T-cell (primary cell): Measurements from ENCODE around the gene KIF18A. TPM values are rescaled to one million over a fixed set of nuclear protein-coding genes. Genes with fewer than 3 reads are reported as not detected.

Experiments
- ATAC-seq, 4 experiments: fragments of 200-7000 bp in 3 of 4; fragments of 150-1000 bp in 1 of 4; cut with Tn5 transposase; replicated peaks in 1 of 4; 1 replicate in 3 of 4; 2 replicates in 1 of 4; pipeline ENCODE4 v1.10.0; 2021; ENCODE audit warnings: moderate library complexity in 3 of 4, mild to moderate bottlenecking in 2 of 4, moderate number of reproducible peaks in 1 of 4
- CTCF ChIA-PET, 2 donors: fragments of 300-600 bp; sonication (Branson Sonifier 250); formaldehyde crosslinking; loops; one replicate each; lab custom pipeline; 2022; ENCODE audit warnings: antibody characterized with exemption in 2 of 2; lab: Charles Lee
- POLR2A ChIA-PET, 2 donors: fragments of 300-600 bp; sonication (Branson Sonifier 250); formaldehyde crosslinking; loops; one replicate each; lab custom pipeline; 2022; ENCODE audit warnings: antibody characterized with exemption in 2 of 2; lab: Charles Lee
- DNase-seq, 35 experiments: peaks; one replicate each; pipeline versions ENCODE4 v3.0.0 to v3.0.0-alpha.2; 2013 to 2023
- H3K27ac ChIP-seq: one replicate; pipeline ENCODE4 v1.5.1; 2013; ENCODE audit warnings: low read length
- H3K27me3 ChIP-seq, 2 experiments: replicated peaks in 1 of 2; 1 replicate in 1 of 2; 2 replicates in 1 of 2; pipeline versions ENCODE4 v1.6.1 to v1.7.0; 2013; ENCODE audit warnings: low read length in 1 of 2, mixed read lengths in 1 of 2; ENCODE audit not compliant: control insufficient read depth in 2 of 2, insufficient read depth in 2 of 2; ENCODE audit errors: extremely low read depth in 1 of 2
- H3K36me3 ChIP-seq, 2 donors: 1 replicate in 1 of 2; 2 replicates in 1 of 2; pipeline versions ENCODE4 v1.6.1 to v1.7.0; 2013; ENCODE audit warnings: low read length in 1 of 2; ENCODE audit not compliant: control insufficient read depth in 2 of 2, insufficient read depth in 1 of 2; ENCODE audit errors: extremely low read depth in 1 of 2
- H3K4me1 ChIP-seq, 2 experiments: 1 replicate in 1 of 2; 2 replicates in 1 of 2; pipeline versions ENCODE4 v1.6.1 to v1.7.0; 2013; ENCODE audit warnings: low read length in 2 of 2, mixed read lengths in 1 of 2; ENCODE audit not compliant: insufficient read depth in 2 of 2, control insufficient read depth in 1 of 2; ENCODE audit errors: extremely low read depth in 1 of 2
- H3K4me3 ChIP-seq, 2 donors: 1 replicate in 1 of 2; 2 replicates in 1 of 2; pipeline versions ENCODE4 v1.5.1 to v1.7.0; 2013; ENCODE audit warnings: mild to moderate bottlenecking in 2 of 2, low read length in 1 of 2, moderate library complexity in 1 of 2; ENCODE audit not compliant: control insufficient read depth in 1 of 2; ENCODE audit errors: extremely low read depth in 1 of 2
- H3K9me3 ChIP-seq: 2 replicates; pipeline ENCODE4 v1.7.0; 2013
- H3K27ac Mint-ChIP-seq, 2 donors: one replicate each; pipeline ENCODE4 v1.8.0; 2020 to 2021; ENCODE audit warnings: mild to moderate bottlenecking in 2 of 2, mixed read lengths in 2 of 2
- H3K27me3 Mint-ChIP-seq, 2 donors: one replicate each; pipeline ENCODE4 v1.8.0; 2021 to 2022; ENCODE audit warnings: mixed read lengths in 2 of 2
- H3K36me3 Mint-ChIP-seq: one replicate; pipeline ENCODE4 v1.8.0; 2021; ENCODE audit warnings: mixed read lengths
- H3K4me1 Mint-ChIP-seq, 3 donors: one replicate each; pipeline ENCODE4 v1.8.0; 2020 to 2022; ENCODE audit warnings: mixed read lengths in 3 of 3, mild to moderate bottlenecking in 1 of 3
- H3K4me3 Mint-ChIP-seq, 3 donors: one replicate each; pipeline ENCODE4 v1.8.0; 2020 to 2022; ENCODE audit warnings: mild to moderate bottlenecking in 3 of 3, mixed read lengths in 3 of 3, moderate library complexity in 3 of 3
- H3K9me3 Mint-ChIP-seq, 3 donors: one replicate each; pipeline ENCODE4 v1.8.0; 2020 to 2022; ENCODE audit warnings: mixed read lengths in 3 of 3
- WGBS: methylation state at CpG from one replicate; pipeline ENCODE4 v1.1.5; 2013; ENCODE audit warnings: missing lambda C conversion rate; ENCODE audit not compliant: insufficient coverage; 5-methylcytosine and 5-hydroxymethylcytosine counted together
- total RNA-seq, 35 experiments: library from RNA in 6 of 35; stranded (reverse) in 6 of 35; fragments of 120-200 nt in 1 of 35; gene quantifications; one replicate each; pipeline versions ENCODE4 v1.2.1 to v1.2.4 and lab custom pipeline; 2013 to 2026

KIF18A gene
- total RNA-seq, 5 donors from 2014 or later (not counting 1 experiment from before 2014, with no cell fraction given), result 0.76 to 3.7 (median 1.3) TPM

GRCh38 chr11:27996066-27996465 lies 111.9 kb downstream of the KIF18A start:
- H3K27me3 Mint-ChIP-seq, result no peaks in the 10 kb centered on the region
- no peaks in the 10 kb centered on the region for H3K27me3 ChIP-seq
- WGBS, result no CpG with 5 or more reads among the region's 2 CpGs
- no peaks in the 10 kb centered on the region for H3K36me3 Mint-ChIP-seq
- no peaks in the 10 kb centered on the region for H3K4me1 ChIP-seq
- no peak overlapping the region for H3K4me3 Mint-ChIP-seq
- no peak overlapping the region for H3K27ac ChIP-seq
- H3K9me3 Mint-ChIP-seq, result peaks cover 0 to 21% (median 17%) of the 10 kb centered on the region in 3 donors
- H3K9me3 ChIP-seq, result no peaks in the 10 kb centered on the region
- H3K4me3 ChIP-seq, result no peak overlapping the region
- POLR2A ChIA-PET, result no interaction called here
- CTCF ChIA-PET, result no interaction called here
- no peak overlapping the region for H3K27ac Mint-ChIP-seq
- H3K4me1 Mint-ChIP-seq, result no peaks in the 10 kb centered on the region
- DNase-seq, result no peak
- no peak for ATAC-seq
- no peaks in the 10 kb centered on the region for H3K36me3 ChIP-seq

- 100% methylated on average over 1 of the region's 3 CpGs for WGBS
- peaks cover 0 to 3% (median 0%) of the 10 kb centered on the region in 3 donors for H3K4me1 Mint-ChIP-seq
- H3K4me3 Mint-ChIP-seq, result no peak overlapping the region
- ATAC-seq, result no peak
- Histone ChIP-seq H3K36me3 (no peaks in the 10 kb centered on the region), H3K4me3 (no peak overlapping the region), H3K27ac (no peak overlapping the region), H3K27me3 (no peaks in the 10 kb centered on the region), H3K4me1 (no peaks in the 10 kb centered on the region), H3K9me3 (no peaks in the 10 kb centered on the region)
- H3K36me3 Mint-ChIP-seq, result no peaks in the 10 kb centered on the region
- POLR2A ChIA-PET, result no interaction called here
- no peak overlapping the region for H3K27ac Mint-ChIP-seq
- no peak for DNase-seq
- no peaks in the 10 kb centered on the region for H3K27me3 Mint-ChIP-seq
- CTCF ChIA-PET, result no interaction called here
- peaks cover 0 to 13% (median 12%) of the 10 kb centered on the region in 3 donors for H3K9me3 Mint-ChIP-seq
Observed at GRCh38 chr11:27995083-27995482, 112.9 kb downstream of the KIF18A start.

GRCh38 chr11:27991736-27992135 lies 116.2 kb downstream of the KIF18A start:
- DNase-seq (no peak), ATAC-seq (no peak)
- POLR2A ChIA-PET, result no interaction called here
- H3K27me3 Mint-ChIP-seq, result no peaks in the 10 kb centered on the region
- peaks cover 4 to 13% (median 6%) of the 10 kb centered on the region in 3 donors for H3K4me1 Mint-ChIP-seq
- H3K36me3 ChIP-seq, result no peaks in the 10 kb centered on the region
- H3K9me3 ChIP-seq, result no peaks in the 10 kb centered on the region
- no peaks in the 10 kb centered on the region for H3K27me3 ChIP-seq
- H3K27ac Mint-ChIP-seq, result no peak overlapping the region
- H3K27ac ChIP-seq, result no peak overlapping the region
- CTCF ChIA-PET, result no interaction called here
- H3K4me3 Mint-ChIP-seq, result no peak overlapping the region
- H3K4me1 ChIP-seq, result peaks cover 0 to 6% of the 10 kb centered on the region in 2 experiments
- no peak overlapping the region for H3K4me3 ChIP-seq
- H3K9me3 Mint-ChIP-seq, result no peaks in the 10 kb centered on the region
- H3K36me3 Mint-ChIP-seq, result no peaks in the 10 kb centered on the region
- 78% methylated on average over 1 of the region's 1 CpG for WGBS

GRCh38 chr11:27977527-27977926 lies 130.4 kb downstream of the KIF18A start:
- Mint-ChIP-seq H3K36me3 (no peaks in the 10 kb centered on the region), H3K4me1 (no peaks in the 10 kb centered on the region), H3K27ac (no peak overlapping the region), H3K4me3 (no peak overlapping the region), H3K9me3 (no peaks in the 10 kb centered on the region), H3K27me3 (no peaks in the 10 kb centered on the region)
- ATAC-seq, result no peak
- Histone ChIP-seq H3K4me3 (no peak overlapping the region), H3K27me3 (no peaks in the 10 kb centered on the region), H3K4me1 (no peaks in the 10 kb centered on the region), H3K27ac (no peak overlapping the region), H3K36me3 (no peaks in the 10 kb centered on the region), H3K9me3 (no peaks in the 10 kb centered on the region)
- POLR2A ChIA-PET, result no interaction called here
- no CpG with 5 or more reads among the region's 2 CpGs for WGBS
- CTCF ChIA-PET, result no interaction called here
- DNase-seq, result no peak

- Mint-ChIP-seq H3K4me1 (no peaks in the 10 kb centered on the region), H3K9me3 (no peaks in the 10 kb centered on the region), H3K27ac (no peak overlapping the region), H3K4me3 (no peak overlapping the region), H3K36me3 (no peaks in the 10 kb centered on the region), H3K27me3 (no peaks in the 10 kb centered on the region)
- Histone ChIP-seq H3K4me1 (no peaks in the 10 kb centered on the region), H3K4me3 (no peak overlapping the region), H3K27ac (no peak overlapping the region), H3K36me3 (no peaks in the 10 kb centered on the region), H3K27me3 (no peaks in the 10 kb centered on the region), H3K9me3 (no peaks in the 10 kb centered on the region)
- ChIA-PET POLR2A (no interaction called here), CTCF (no interaction called here)
- no CpG with 5 or more reads among the region's 3 CpGs for WGBS
- DNase-seq (no peak), ATAC-seq (no peak)
Observed at GRCh38 chr11:27977031-27977430, 130.9 kb downstream of the KIF18A start.

GRCh38 chr11:27976262-27976661 lies 131.7 kb downstream of the KIF18A start:
- ChIA-PET CTCF (no interaction called here), POLR2A (interaction anchor here in 1 of 2 donors (0.6 kb wide), 1 partner anchor 411 kb away, joined by 3 read pairs; no protein-coding TSS in a partner anchor)
- 80% methylated on average over 1 of the region's 4 CpGs for WGBS
- no peaks in the 10 kb centered on the region for H3K36me3 Mint-ChIP-seq
- H3K36me3 ChIP-seq, result no peaks in the 10 kb centered on the region
- no peak overlapping the region for H3K27ac Mint-ChIP-seq
- H3K27me3 Mint-ChIP-seq, result no peaks in the 10 kb centered on the region
- H3K4me1 Mint-ChIP-seq, result no peaks in the 10 kb centered on the region
- H3K4me1 ChIP-seq, result no peaks in the 10 kb centered on the region
- H3K4me3 ChIP-seq, result no peak overlapping the region
- H3K4me3 Mint-ChIP-seq, result no peak overlapping the region
- H3K27ac ChIP-seq, result no peak overlapping the region
- ATAC-seq (no peak), DNase-seq (no peak)
- H3K9me3 Mint-ChIP-seq, result no peaks in the 10 kb centered on the region
- no peaks in the 10 kb centered on the region for H3K9me3 ChIP-seq
- H3K27me3 ChIP-seq, result no peaks in the 10 kb centered on the region
